ENCODE results near the gene PRMT9.

Gene PRMT9

GRCh38 chr4:147610686-147611085 lies 73.3 kb downstream of the PRMT9 start:
- no peak for TF ChIP-seq YY1 (IDR thresholded peaks at IDR 0.05; ENCODE audit: low read depth)

GRCh38 chr4:147607471-147607870 lies 76.5 kb downstream of the PRMT9 start:
- no peak for TF ChIP-seq TEAD4 (IDR thresholded peaks at IDR 0.05)
- no peak for TF ChIP-seq ZBTB7A (IDR thresholded peaks at IDR 0.05; ENCODE audit: low read depth)
- no peak for TF ChIP-seq FOXM1 (IDR thresholded peaks at IDR 0.05; ENCODE audit: borderline replicate concordance, low read depth)
- no peak for TF ChIP-seq EGR1 (IDR thresholded peaks at IDR 0.05)
- no peak for TF ChIP-seq TCF12 (IDR thresholded peaks at IDR 0.05; ENCODE audit: low read depth)
- TF ChIP-seq REST (IDR thresholded peaks at IDR 0.05; ENCODE audit: low read depth), result no peak
- TF ChIP-seq CEBPB (IDR thresholded peaks at IDR 0.05), result no peak
- TF ChIP-seq EP300 (IDR thresholded peaks at IDR 0.05; ENCODE audit: borderline replicate concordance), result no peak
- no peak for TF ChIP-seq CREB1 (IDR thresholded peaks at IDR 0.05; ENCODE audit: low read depth)
- TF ChIP-seq NFIC (IDR thresholded peaks at IDR 0.05), result no peak
- no peak for TF ChIP-seq RAD21 (IDR thresholded peaks at IDR 0.05; ENCODE audit: low read depth)
- no peak for TF ChIP-seq USF1 (IDR thresholded peaks at IDR 0.05)
- TF ChIP-seq YY1 (IDR thresholded peaks at IDR 0.05; ENCODE audit: low read depth), result no peak

GRCh38 chr4:147605499-147605898 lies 78.5 kb downstream of the PRMT9 start:
- TF ChIP-seq EP300 (IDR thresholded peaks at IDR 0.05; ENCODE audit: borderline replicate concordance), result no peak
- no peak for TF ChIP-seq EGR1 (IDR thresholded peaks at IDR 0.05)
- no peak for TF ChIP-seq CEBPB (IDR thresholded peaks at IDR 0.05)
- TF ChIP-seq NFIC (IDR thresholded peaks at IDR 0.05), result no peak
- TF ChIP-seq RAD21 (IDR thresholded peaks at IDR 0.05; ENCODE audit: low read depth), result no peak
- TF ChIP-seq REST (IDR thresholded peaks at IDR 0.05; ENCODE audit: low read depth), result no peak

GRCh38 chr4:147599769-147600168 lies 84.2 kb downstream of the PRMT9 start:
- TF ChIP-seq EP300 (IDR thresholded peaks at IDR 0.05; ENCODE audit: borderline replicate concordance) (no peak), TEAD4 (IDR thresholded peaks at IDR 0.05) (peak; percentile 37; the same call in 1 of the 2 replicates)

GRCh38 chr4:147599206-147599605 lies 84.8 kb downstream of the PRMT9 start:
- no peak for TF ChIP-seq TAF1 (IDR thresholded peaks at IDR 0.05; ENCODE audit: low read depth)
- TF ChIP-seq RAD21 (IDR thresholded peaks at IDR 0.05; ENCODE audit: low read depth), result no peak
- TF ChIP-seq TEAD4 (IDR thresholded peaks at IDR 0.05), result no peak
- TF ChIP-seq ZBTB7A (IDR thresholded peaks at IDR 0.05; ENCODE audit: low read depth), result no peak
- no peak for TF ChIP-seq CREB1 (IDR thresholded peaks at IDR 0.05; ENCODE audit: low read depth)
- TF ChIP-seq YY1 (IDR thresholded peaks at IDR 0.05; ENCODE audit: low read depth), result no peak
- TF ChIP-seq FOXM1 (IDR thresholded peaks at IDR 0.05; ENCODE audit: borderline replicate concordance, low read depth), result no peak
- no peak for TF ChIP-seq MAX (IDR thresholded peaks at IDR 0.05)
- TF ChIP-seq EGR1 (IDR thresholded peaks at IDR 0.05), result no peak
- no peak for TF ChIP-seq REST (IDR thresholded peaks at IDR 0.05; ENCODE audit: low read depth)
- no peak for TF ChIP-seq EP300 (IDR thresholded peaks at IDR 0.05; ENCODE audit: borderline replicate concordance)
- no peak for TF ChIP-seq TCF12 (IDR thresholded peaks at IDR 0.05; ENCODE audit: low read depth)
- no peak for TF ChIP-seq NFIC (IDR thresholded peaks at IDR 0.05)
- TF ChIP-seq USF1 (IDR thresholded peaks at IDR 0.05), result no peak
- TF ChIP-seq CEBPB (IDR thresholded peaks at IDR 0.05), result no peak

Measured in Ishikawa (cell line).